Gastrocnemius medialis (tissue), 4 donors: Measurements from ENCODE around the gene ALK. TPM values are rescaled to one million over a fixed set of nuclear protein-coding genes. Genes with fewer than 3 reads are reported as not detected.

Experiments
- ATAC-seq, 2 donors: fragments of 150-250 bp; one replicate each; pipeline ENCODE4 v1.9.1; 2016
- DNase-seq, 2 donors: peaks; one replicate each; pipeline ENCODE4 v3.0.0-alpha.2; 2019
- H3K27ac ChIP-seq, 4 donors: fragments of 200-600 bp; sonication (generic); 1 replicate in 1 of 4; 2 replicates in 3 of 4; pipeline ENCODE4 v1.5.1; 2016 to 2018; ENCODE audit warnings: mild to moderate bottlenecking in 2 of 4, moderate library complexity in 1 of 4
- H3K27me3 ChIP-seq, 3 donors: fragments of 200-600 bp; sonication (generic) in 2 of 3; 1 replicate in 1 of 3; 2 replicates in 2 of 3; pipeline versions ENCODE4 v1.5.1 to v1.6.0; 2016 to 2019; ENCODE audit warnings: mild to moderate bottlenecking in 1 of 3, moderate library complexity in 1 of 3
- H3K36me3 ChIP-seq, 2 donors: fragments of 200-600 bp; sonication (generic) in 1 of 2; one replicate each; pipeline ENCODE4 v1.5.1; 2017 to 2018
- H3K4me1 ChIP-seq, 2 donors: fragments of 200-600 bp; sonication (generic) in 1 of 2; one replicate each; pipeline ENCODE4 v1.5.1; 2016 to 2017; ENCODE audit warnings: mild to moderate bottlenecking in 2 of 2
- H3K4me3 ChIP-seq, 4 donors: fragments of 200-600 bp; sonication (generic) in 3 of 4; 1 replicate in 1 of 4; 2 replicates in 3 of 4; pipeline ENCODE4 v1.5.1; 2016 to 2019; ENCODE audit warnings: mild to moderate bottlenecking in 2 of 4
- H3K9me3 ChIP-seq, 3 donors: fragments of 200-600 bp; sonication (generic) in 2 of 3; 1 replicate in 1 of 3; 2 replicates in 2 of 3; pipeline ENCODE4 v1.5.1; 2016 to 2019
- CTCF ChIP-seq, 5 experiments: fragments of 450-650 bp in 3 of 5; fragments of 200-600 bp in 2 of 5; sonication (generic) in 2 of 5; IDR thresholded peaks in 4 of 5; conservative IDR thresholded peaks in 1 of 5; 1 replicate in 4 of 5; 2 replicates in 1 of 5; pipeline ENCODE4 v1.5.1; 2016 to 2019; ENCODE audit warnings: antibody characterized with exemption in 5 of 5, mild to moderate bottlenecking in 3 of 5, moderate library complexity in 3 of 5
- POLR2A ChIP-seq, 2 donors: fragments of 450-650 bp; IDR thresholded peaks; one replicate each; pipeline ENCODE4 v1.6.1; 2017; ENCODE audit warnings: antibody characterized with exemption in 2 of 2, mild to moderate bottlenecking in 2 of 2, moderate library complexity in 2 of 2
- in situ Hi-C, 4 donors: fragments of 200-750 bp; cut with MboI; loops; one replicate each; pipeline versions ENCODE4 v1.15.0 to v1.8.0; 2017; ENCODE audit warnings: low sequenced_read_pairs in 4 of 4
- intact Hi-C: fragments of 100-400 bp; cut with DNase I; formaldehyde crosslinking; loops from one replicate; pipeline ENCODE4 v1.15.1; 2023; ENCODE audit warnings: low total_unique reads
- total RNA-seq, 4 donors: library from RNA; depleted of rRNA; stranded (reverse); fragments of >200 nt; gene quantifications; one replicate each; pipeline versions ENCODE4 v1.1.0 to v1.2.3, GENCODE V29; 2016

Gene ALK
- total RNA-seq, 4 donors from 2014 or later = not detected

DNA sequence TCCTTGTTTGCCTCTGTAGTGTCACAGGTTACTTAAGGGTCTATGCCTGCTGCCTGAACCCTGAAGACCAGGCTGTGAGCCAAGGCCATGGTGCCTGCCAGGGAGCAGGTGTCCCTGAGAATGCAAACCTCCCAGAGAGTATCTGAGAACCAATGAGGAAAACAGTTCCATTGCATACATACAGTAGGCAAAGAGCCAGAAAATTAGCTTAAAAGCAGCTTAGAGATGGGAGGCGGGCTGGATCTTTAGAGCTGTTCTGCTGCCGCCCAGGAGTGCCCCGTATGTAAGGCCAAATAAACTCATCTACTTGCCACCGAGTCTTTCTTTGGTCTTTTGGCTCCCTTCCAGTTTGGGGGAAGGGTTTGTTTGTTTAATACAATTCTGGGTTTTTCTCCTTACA is 478.2 kb downstream of the ALK start:
- no peak for TF ChIP-seq CTCF (IDR thresholded peaks at IDR 0.05 in 4 of 5, conservative IDR thresholded peaks at IDR 0.05 in 1 of 5)
- no peak for TF ChIP-seq POLR2A (IDR thresholded peaks at IDR 0.05)
- in situ Hi-C loops (no loop called here), intact Hi-C loops (no loop called here)
- Histone ChIP-seq H3K9me3 (no peaks in the 10 kb centered on the region), H3K27me3 (no peaks in the 10 kb centered on the region), H3K36me3 (no peaks in the 10 kb centered on the region), H3K4me3 (no peak overlapping the region), H3K4me1 (no peaks in the 10 kb centered on the region), H3K27ac (no peak overlapping the region)
- no peak for ATAC-seq
- DNase-seq = no peak

GRCh38 chr2:29440921-29441623 is 480.3 kb downstream of the ALK start:
- TF ChIP-seq CTCF (IDR thresholded peaks at IDR 0.05 in 4 of 5, conservative IDR thresholded peaks at IDR 0.05 in 1 of 5) (no peak), POLR2A (IDR thresholded peaks at IDR 0.05) (no peak)
- in situ Hi-C loops (no loop called here), intact Hi-C loops (no loop called here)
- no peaks in the 10 kb centered on the region for H3K36me3 ChIP-seq
- no peaks in the 10 kb centered on the region for H3K27me3 ChIP-seq
- no peak overlapping the region for H3K27ac ChIP-seq
- no peak for ATAC-seq
- H3K4me3 ChIP-seq = no peak overlapping the region
- no peaks in the 10 kb centered on the region for H3K9me3 ChIP-seq
- H3K4me1 ChIP-seq = no peaks in the 10 kb centered on the region
- DNase-seq = no peak

DNA sequence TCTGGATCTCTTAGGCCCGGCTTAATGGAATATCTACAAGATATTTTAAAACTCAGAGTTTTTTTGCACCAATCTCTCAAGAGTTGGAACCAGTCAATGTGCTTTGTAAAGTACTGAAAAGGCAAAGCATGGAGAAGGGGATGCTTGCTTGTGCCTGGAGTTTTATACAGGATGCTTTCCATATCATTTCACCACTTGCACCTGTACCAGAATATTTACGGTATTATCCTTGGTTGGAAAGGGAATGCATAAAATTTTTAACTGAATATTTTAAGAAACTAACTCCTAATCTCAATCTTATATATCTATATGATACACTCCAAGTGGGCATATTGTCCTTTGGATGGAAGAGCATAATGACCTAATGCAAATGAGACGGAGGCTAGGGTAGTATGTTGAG is 487.5 kb downstream of the ALK start:
- ATAC-seq = no peak
- H3K27me3 ChIP-seq = no peaks in the 10 kb centered on the region
- intact Hi-C loops (no loop called here), in situ Hi-C loops (no loop called here)
- DNase-seq = no peak
- peaks cover 0 to 15% of the 10 kb centered on the region in 2 donors for H3K4me1 ChIP-seq
- no peaks in the 10 kb centered on the region for H3K9me3 ChIP-seq
- H3K36me3 ChIP-seq = no peaks in the 10 kb centered on the region
- no peak overlapping the region for H3K4me3 ChIP-seq
- no peak overlapping the region for H3K27ac ChIP-seq
- TF ChIP-seq CTCF (IDR thresholded peaks at IDR 0.05 in 4 of 5, conservative IDR thresholded peaks at IDR 0.05 in 1 of 5) = no peak
- TF ChIP-seq POLR2A (IDR thresholded peaks at IDR 0.05) = no peak

- no peaks in the 10 kb centered on the region for H3K27me3 ChIP-seq
- no peak for TF ChIP-seq POLR2A (IDR thresholded peaks at IDR 0.05)
- no peak for TF ChIP-seq CTCF (IDR thresholded peaks at IDR 0.05 in 4 of 5, conservative IDR thresholded peaks at IDR 0.05 in 1 of 5)
- H3K4me3 ChIP-seq = no peak overlapping the region
- H3K9me3 ChIP-seq = no peaks in the 10 kb centered on the region
- H3K27ac ChIP-seq = no peak overlapping the region
- no peaks in the 10 kb centered on the region for H3K36me3 ChIP-seq
- DNase-seq (no peak), ATAC-seq (no peak)
- intact Hi-C loops = no loop called here
- H3K4me1 ChIP-seq = peaks cover 0 to 15% of the 10 kb centered on the region in 2 donors
- in situ Hi-C loops = no loop called here
Observed at GRCh38 chr2:29433128-29433527, 488.3 kb downstream of the ALK start.

DNA sequence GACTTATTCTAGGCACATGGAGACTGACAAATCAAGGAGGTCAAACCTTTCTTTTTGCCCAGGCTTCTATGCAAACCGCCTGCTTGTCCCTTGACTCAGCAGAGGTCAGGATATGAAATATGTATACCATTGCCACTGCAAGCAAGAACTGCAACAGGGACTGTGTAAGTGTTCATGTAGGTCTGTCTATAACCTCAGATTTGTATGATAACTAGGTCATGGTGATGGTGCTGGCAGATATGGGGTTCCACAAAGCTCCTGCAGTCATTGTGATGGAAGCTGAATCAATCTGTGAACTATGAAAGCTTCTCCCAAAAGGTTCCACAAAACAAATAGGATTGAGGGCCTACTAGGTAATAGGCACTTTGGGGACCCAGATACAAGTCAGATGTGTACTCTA is 489.9 kb downstream of the ALK start:
- in situ Hi-C loops (no loop called here), intact Hi-C loops (no loop called here)
- no peaks in the 10 kb centered on the region for H3K9me3 ChIP-seq
- TF ChIP-seq CTCF (IDR thresholded peaks at IDR 0.05 in 4 of 5, conservative IDR thresholded peaks at IDR 0.05 in 1 of 5) (no peak), POLR2A (IDR thresholded peaks at IDR 0.05) (no peak)
- ATAC-seq (no peak), DNase-seq (no peak)
- H3K36me3 ChIP-seq = no peaks in the 10 kb centered on the region
- H3K4me3 ChIP-seq = no peak overlapping the region
- H3K27ac ChIP-seq = no peak overlapping the region
- no peaks in the 10 kb centered on the region for H3K27me3 ChIP-seq
- peaks cover 0 to 15% of the 10 kb centered on the region in 2 donors for H3K4me1 ChIP-seq
